ENCODE measurements around the gene SMPD3. TPM values are rescaled to one million over a fixed set of nuclear protein-coding genes. Genes with fewer than 3 reads are reported as not detected.

The SMPD3 gene
- total and polyA plus RNA-seq, 2 donors (not counting 3 experiments of a cell fraction or from before 2014, with no cell fraction given), result not detected

- intact Hi-C loops (cut with micrococcal nuclease) (no loop called here), dilution Hi-C loops (cut with MboI; ENCODE audit: extremely low pct_ligation_motif_present, low sequenced_read_pairs) (no loop called here)
- TF ChIP-seq JUN (IDR thresholded peaks at IDR 0.05; ENCODE audit: borderline replicate concordance, insufficient read depth, insufficient read length, low read depth) (no peak), FOS (IDR thresholded peaks at IDR 0.05; ENCODE audit: borderline replicate concordance, insufficient read depth, low read length) (no peak), MYC (IDR thresholded peaks at IDR 0.05; ENCODE audit: low read depth, low read length) (no peak), GATA2 (IDR thresholded peaks at IDR 0.05; ENCODE audit: insufficient read depth, insufficient read length, low read depth, low read length) (no peak), EZH2 (IDR thresholded peaks at IDR 0.05; ENCODE audit: borderline replicate concordance, low read depth, low read length, severe bottlenecking) (no peak), POLR2AphosphoS5 (IDR thresholded peaks at IDR 0.05; ENCODE audit: insufficient read depth, low read depth, low read length) (no peak), MAX (IDR thresholded peaks at IDR 0.05; ENCODE audit: insufficient read depth, insufficient read length) (no peak), POLR2A (IDR thresholded peaks at IDR 0.05; ENCODE audit: low read depth, low read length) (no peak)
- TF ChIP-seq, protein P1, sequence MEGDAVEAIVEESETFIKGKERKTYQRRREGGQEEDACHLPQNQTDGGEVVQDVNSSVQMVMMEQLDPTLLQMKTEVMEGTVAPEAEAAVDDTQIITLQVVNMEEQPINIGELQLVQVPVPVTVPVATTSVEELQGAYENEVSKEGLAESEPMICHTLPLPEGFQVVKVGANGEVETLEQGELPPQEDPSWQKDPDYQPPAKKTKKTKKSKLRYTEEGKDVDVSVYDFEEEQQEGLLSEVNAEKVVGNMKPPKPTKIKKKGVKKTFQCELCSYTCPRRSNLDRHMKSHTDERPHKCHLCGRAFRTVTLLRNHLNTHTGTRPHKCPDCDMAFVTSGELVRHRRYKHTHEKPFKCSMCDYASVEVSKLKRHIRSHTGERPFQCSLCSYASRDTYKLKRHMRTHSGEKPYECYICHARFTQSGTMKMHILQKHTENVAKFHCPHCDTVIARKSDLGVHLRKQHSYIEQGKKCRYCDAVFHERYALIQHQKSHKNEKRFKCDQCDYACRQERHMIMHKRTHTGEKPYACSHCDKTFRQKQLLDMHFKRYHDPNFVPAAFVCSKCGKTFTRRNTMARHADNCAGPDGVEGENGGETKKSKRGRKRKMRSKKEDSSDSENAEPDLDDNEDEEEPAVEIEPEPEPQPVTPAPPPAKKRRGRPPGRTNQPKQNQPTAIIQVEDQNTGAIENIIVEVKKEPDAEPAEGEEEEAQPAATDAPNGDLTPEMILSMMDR (IDR thresholded peaks at IDR 0.05; ENCODE audit: extremely low read depth in 1 of 2, insufficient read depth in 1 of 2, low read depth in 1 of 2, low read length in 2 of 2), result no peak
- H3K79me2 ChIP-seq (ENCODE audit: control insufficient read depth, insufficient read depth, low read length), result no peaks in the 10 kb centered on the region
- ChIA-PET POLR2A (no interaction called here), CTCF (interaction anchor here (1.0 to 2.4 kb wide), 4 partner anchors 10 to 126 kb away, joined by 3 to 5 read pairs (median 3); no protein-coding TSS in a partner anchor)
- H3K4me2 ChIP-seq (ENCODE audit: insufficient read depth, low read length), result no peak overlapping the region
- no peak overlapping the region for H3K4me3 ChIP-seq (replicated peaks in 1 of 3; ENCODE audit: insufficient read depth in 1 of 3, low read depth in 1 of 3, low read length in 3 of 3)
- no peaks in the 10 kb centered on the region for H3K4me1 ChIP-seq (ENCODE audit: control insufficient read depth, extremely low read depth, insufficient read depth, low read length)
- H4K20me1 ChIP-seq (replicated peaks; ENCODE audit: control insufficient read depth, extremely low read depth, insufficient read depth, low read length), result no peaks in the 10 kb centered on the region
- no peaks in the 10 kb centered on the region for H3K9me1 ChIP-seq (replicated peaks; ENCODE audit: control insufficient read depth, extremely low read depth, insufficient read depth, low read length)
- DNase-seq (ENCODE audit: low read depth, low spot score) (no peak), FAIRE-seq (no peak)
- H2AFZ ChIP-seq (ENCODE audit: low read depth, low read length), result no peak overlapping the region
- no peak overlapping the region for H3K27ac ChIP-seq (ENCODE audit: insufficient read depth, low read depth, low read length)
- H3K27me3 ChIP-seq (ENCODE audit: control insufficient read depth in 2 of 2, insufficient read depth in 2 of 2, low read length in 2 of 2), result no peaks in the 10 kb centered on the region
- no peaks in the 10 kb centered on the region for H3K9me3 ChIP-seq (replicated peaks; ENCODE audit: control insufficient read depth, insufficient read depth, low read length)
- BruUV-seq (replicated peaks), result no TSS peak
- H3K9ac ChIP-seq (replicated peaks; ENCODE audit: extremely low read depth, insufficient read depth, low read length), result no peak overlapping the region
- H3K36me3 ChIP-seq (ENCODE audit: control insufficient read depth in 2 of 2, extremely low read depth in 1 of 2, insufficient read depth in 2 of 2, low read length in 2 of 2), result no peaks in the 10 kb centered on the region
Observed at GRCh38 chr16:68383858-68384257, 64.5 kb downstream of the SMPD3 start.

All from endothelial cell of umbilical vein (primary cell).